GM12892 (cell line): Measurements from ENCODE around the gene DOCK10.

ENCODE experiments used
- POLR2A ChIP-seq: IDR thresholded peaks from 2 replicates; pipeline ENCODE4 v1.6.1; 2011; ENCODE audit warnings: low read depth, low read length, control low read depth
- POLR2AphosphoS5 ChIP-seq: IDR thresholded peaks from 2 replicates; pipeline ENCODE4 v1.6.1; 2011; ENCODE audit warnings: low read depth, low read length, control low read depth

DNA sequence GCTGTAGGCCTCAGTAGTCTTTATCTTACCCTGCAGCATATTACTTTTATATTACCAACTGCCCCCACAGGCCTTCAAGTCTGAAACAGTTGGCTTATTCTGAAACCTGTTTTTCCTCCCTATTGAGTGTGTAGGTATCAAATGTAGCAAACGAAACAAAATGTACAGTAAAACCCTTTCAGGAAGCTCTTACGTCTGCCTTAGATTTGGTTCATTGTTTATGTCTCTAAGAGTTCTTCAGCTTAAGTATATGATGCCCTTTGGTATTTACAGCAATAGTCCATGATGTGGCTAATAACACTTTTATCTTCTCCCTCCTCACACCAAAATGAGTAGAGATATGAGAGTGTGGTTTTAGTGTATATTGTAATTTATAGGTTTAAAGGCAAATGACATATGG is 108.8 kb downstream of the DOCK10 start:
- TF ChIP-seq POLR2A: no peak
- TF ChIP-seq POLR2AphosphoS5: no peak
